Subcutaneous adipose tissue (tissue), 4 donors: ENCODE measurements around the gene LRRC49. TPM values are rescaled to one million over a fixed set of nuclear protein-coding genes. Genes with fewer than 3 reads are reported as not detected.

Experiments used
- total RNA-seq, 4 donors: library from RNA; depleted of rRNA; stranded (reverse); fragments of >200 nt; gene quantifications; one replicate each; pipeline ENCODE4 v1.1.0, GENCODE V29; 2016
- TF ChIP-seq, protein P1 (sequence below): fragments of 450-650 bp; IDR thresholded peaks from one replicate; pipeline ENCODE4 v1.5.1; 2016; ENCODE audit warnings: low read depth, mild to moderate bottlenecking, control low read depth, antibody characterized with exemption, moderate library complexity

LRRC49 gene
- total RNA-seq, 4 donors from 2014 or later, result 3.2 to 8.8 (median 4.8) TPM

DNA sequence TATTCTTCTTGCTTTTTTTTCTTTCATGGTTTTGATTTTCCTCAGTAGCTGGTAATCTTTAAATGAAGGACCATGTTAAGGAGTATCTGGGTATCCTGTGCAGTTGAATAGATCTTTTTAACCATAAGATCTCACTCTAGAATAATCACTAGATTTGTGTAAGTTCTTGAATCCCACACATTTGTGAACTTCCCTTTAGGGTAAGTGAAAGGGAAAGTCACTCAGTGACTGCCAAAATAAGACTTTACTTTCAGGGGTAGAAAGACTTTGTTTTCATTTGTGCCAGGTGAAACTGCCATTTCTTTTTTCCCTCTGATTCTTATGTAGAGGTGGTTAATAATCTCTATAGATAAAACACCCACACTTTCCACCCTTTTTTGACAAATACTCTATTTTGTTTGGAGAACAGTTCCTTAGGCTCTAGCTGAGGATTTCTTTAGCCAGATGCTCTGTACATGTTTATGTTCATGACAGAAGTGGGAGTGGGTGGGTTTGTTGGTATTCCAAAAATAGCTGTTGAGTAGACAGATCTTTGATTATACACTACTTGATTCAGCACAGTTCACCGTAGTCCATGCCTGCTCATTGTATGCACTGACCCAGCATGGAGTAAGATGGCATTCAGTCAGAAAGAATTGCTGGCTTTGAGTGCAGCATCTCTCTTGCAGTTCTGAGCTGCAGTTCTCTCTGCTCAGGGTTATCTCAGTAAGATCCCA lies 28.5 kb downstream of the LRRC49 start:
- TF ChIP-seq, protein P1, sequence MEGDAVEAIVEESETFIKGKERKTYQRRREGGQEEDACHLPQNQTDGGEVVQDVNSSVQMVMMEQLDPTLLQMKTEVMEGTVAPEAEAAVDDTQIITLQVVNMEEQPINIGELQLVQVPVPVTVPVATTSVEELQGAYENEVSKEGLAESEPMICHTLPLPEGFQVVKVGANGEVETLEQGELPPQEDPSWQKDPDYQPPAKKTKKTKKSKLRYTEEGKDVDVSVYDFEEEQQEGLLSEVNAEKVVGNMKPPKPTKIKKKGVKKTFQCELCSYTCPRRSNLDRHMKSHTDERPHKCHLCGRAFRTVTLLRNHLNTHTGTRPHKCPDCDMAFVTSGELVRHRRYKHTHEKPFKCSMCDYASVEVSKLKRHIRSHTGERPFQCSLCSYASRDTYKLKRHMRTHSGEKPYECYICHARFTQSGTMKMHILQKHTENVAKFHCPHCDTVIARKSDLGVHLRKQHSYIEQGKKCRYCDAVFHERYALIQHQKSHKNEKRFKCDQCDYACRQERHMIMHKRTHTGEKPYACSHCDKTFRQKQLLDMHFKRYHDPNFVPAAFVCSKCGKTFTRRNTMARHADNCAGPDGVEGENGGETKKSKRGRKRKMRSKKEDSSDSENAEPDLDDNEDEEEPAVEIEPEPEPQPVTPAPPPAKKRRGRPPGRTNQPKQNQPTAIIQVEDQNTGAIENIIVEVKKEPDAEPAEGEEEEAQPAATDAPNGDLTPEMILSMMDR, result no peak

DNA sequence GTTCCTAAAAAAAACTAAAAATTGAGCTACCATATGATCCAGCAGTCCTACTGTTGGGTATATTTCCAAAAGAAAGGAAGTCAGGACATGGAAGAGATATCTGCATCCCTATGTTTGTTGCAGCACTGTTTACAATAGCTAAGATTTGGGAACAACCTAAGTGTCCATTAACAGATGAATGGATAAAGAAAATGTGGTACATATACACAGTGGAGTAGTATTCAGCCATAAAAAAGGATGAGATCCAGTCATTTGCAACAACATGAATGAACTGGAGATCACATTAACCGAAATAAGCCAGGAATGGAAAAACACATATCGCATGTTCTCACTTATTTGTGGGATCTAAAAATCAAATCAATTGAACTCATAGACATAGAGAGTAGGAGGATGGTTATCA lies 29.5 kb downstream of the LRRC49 start:
- TF ChIP-seq, protein P1, result no peak

DNA sequence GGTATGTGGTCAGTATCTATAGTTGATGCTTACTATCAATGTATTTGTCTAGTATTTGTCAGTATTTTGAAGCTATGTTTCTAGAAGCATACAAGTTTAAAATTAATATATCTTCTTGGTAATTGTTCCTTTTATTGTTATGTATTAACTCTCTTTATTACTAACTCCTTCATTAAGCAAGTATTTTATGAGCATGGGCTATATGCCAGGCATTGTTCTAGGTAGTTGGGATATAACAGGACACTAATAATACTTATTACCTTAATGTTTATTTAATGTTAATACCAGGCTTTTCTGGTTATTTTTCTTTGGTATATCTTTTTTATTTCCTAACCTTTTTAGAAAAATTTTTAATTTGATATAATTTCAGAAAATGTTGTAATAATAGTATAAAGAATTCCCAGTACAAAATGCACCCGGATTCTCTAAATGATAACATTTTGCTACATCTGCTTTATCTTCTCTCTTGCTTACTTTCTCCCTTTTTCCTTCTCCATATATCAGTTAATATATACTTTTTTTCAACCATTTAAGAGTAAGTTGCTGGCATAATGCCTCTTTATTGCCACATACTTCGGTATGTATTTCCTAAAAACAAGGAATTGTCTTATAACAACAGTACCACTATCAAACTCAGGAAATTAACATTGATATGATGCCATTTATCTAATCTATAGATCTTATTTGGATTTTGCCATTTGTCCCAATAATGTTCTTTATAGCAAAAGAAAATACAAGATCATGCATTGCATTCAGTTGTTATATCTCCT lies 30.9 kb downstream of the LRRC49 start:
- TF ChIP-seq, protein P1, result no peak

DNA sequence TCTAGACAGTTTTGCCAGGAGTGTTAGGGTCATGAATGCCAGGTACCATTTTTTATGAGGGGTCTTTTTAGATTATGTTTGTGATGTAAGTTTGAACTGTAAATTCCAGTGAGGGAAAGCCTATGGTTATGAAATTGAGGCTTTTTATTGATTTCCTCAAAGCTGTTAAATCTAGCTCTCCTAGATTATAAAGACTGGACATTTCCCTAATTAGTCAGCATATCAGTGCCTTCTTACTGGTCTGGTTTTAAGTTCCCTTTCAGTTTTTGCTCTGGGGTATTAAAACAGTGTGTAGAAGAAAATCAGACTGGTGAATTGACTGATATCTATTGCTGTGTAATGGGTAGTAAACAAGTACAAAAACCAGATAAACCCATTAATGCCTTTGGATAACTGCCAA lies 39.2 kb downstream of the LRRC49 start:
- TF ChIP-seq, protein P1, result no peak

DNA sequence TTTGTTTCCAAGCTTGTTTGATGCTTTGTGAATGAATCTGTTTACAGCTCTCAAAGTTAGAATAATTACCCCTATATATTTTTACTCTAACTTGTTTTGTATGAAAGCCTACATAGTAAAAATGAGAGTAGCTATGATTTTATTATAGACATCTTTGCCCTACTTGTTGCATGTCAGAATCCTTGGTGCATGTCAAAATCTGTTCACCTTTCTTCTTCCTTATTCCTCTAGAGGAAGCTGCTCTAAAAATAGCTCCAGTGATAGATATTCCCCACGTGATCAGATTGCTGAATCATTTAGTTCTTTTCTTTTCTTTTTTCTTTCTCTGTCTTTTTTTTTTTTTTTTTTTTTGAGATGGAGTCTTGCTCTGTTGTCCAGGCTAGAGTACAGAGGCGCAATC lies 39.8 kb downstream of the LRRC49 start:
- TF ChIP-seq, protein P1, result no peak

DNA sequence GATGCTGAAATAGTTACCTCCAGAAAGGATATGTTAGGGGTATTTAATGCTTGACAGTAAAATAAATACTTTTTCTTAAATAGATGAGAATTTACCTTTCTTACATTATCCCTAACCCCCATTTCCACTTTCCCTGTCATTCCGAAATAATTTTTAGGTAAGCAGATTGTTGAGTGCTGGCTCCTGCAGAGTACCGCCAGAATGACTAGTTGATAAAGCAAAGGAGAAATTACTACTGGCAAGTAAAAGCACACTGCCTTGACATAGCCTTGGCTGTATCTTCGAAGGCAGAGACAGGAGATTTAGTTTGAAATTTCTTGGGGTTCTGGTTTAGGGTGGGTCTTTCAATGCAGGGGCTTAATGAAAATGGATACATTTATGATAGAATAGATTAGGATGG lies 40.8 kb downstream of the LRRC49 start:
- TF ChIP-seq, protein P1, result no peak

DNA sequence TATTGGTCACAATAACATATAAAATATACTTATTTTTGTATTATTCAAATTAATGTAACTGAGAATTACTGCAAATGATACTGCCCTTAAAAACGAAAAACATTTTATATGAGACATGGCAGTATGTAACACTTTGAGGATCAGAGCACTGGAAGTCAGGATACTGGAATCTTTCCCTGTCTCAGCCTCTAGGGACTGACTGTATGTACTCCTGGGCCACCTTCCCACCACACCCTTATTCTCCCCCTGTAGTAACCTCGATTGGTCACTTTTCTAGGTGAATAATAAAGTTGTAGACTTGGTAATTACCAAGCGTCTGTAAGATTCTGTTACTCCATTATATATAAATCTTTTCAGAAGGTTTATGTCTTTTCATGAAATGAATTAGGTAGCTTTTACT lies 43.0 kb downstream of the LRRC49 start:
- TF ChIP-seq, protein P1, result no peak
